A204.1 (cell line): Measurements from ENCODE around the gene NREP.

Source experiments
- FAIRE-seq: peaks from 2 replicates; lab custom pipeline; 2012; peaks lifted over from hg19 to GRCh38; lab: Jason Lieb, UNC

Gene NREP

GRCh38 chr5:111756581-111757354 lies at the start of gene NREP:
NREP (minus strand) TSS chr5:111757194; CDS start chr5:111755772, 1,422 bp downstream.
- FAIRE-seq, result no peak

DNA sequence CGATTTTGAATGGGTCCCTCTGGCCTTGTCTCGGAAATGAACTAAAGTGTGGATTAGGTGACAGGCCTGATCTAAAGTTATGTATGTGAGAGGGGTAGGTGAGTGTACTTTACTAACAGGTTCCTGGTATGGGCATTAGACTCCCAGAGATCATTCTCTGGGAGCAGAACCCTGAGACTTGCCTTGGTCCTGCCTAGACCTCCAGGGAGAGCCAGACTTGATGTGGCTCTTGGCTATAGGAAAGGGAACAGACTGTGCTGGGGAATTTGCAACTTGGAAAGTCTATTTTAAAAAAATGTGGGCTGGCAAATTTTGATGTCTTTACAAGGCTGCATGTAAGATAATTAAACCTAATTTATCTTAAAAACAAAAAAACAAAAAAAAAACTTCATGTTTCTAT lies 49.8 kb upstream of the NREP start:
- FAIRE-seq, result no peak

DNA sequence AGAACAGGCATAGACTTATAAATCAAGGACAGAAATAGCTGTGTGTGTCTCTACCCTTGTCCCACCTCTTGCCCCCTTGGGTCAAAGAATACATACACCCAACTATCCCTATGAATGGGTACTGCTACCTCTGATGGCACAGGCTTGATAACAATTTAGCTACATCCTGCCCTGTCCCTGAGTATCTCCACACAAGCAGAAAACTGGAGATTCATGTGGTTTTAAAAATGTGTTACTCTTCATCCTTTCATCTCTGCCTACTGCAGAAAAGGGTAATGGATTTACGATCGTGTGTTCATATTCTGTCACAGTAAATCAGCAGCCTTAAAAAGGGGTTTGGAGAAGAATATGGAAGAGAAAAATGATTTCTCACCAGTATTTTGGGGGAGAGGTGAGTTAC lies 49.2 kb upstream of the NREP start:
- no peak for FAIRE-seq

DNA sequence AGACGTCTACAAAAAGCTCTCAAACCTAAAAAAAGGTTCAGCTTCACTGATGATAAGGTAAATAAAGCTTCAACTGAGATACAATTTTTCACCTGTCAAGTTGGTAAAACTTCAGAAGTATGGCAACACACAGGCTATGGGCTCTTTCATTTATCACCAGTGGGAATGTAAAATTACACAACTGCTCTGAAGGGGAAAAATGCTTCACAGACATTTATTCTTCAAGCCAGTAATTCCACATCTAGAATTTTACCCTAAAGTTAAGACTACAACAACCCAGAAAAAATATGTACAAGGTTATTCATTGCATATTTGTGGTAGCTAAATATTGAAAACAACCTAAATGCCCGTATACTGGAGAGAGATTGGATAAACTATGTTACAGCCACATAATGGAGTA lies 48.1 kb upstream of the NREP start:
- FAIRE-seq, result no peak

GRCh38 chr5:111800351-111800750 lies 43.4 kb upstream of the NREP start:
- no peak for FAIRE-seq

GRCh38 chr5:111795142-111795541 lies 38.1 kb upstream of the NREP start:
- no peak for FAIRE-seq

- FAIRE-seq, result no peak
Observed at GRCh38 chr5:111792471-111793058, 35.6 kb upstream of the NREP start.

GRCh38 chr5:111790295-111790694 lies 33.3 kb upstream of the NREP start:
- FAIRE-seq, result no peak

DNA sequence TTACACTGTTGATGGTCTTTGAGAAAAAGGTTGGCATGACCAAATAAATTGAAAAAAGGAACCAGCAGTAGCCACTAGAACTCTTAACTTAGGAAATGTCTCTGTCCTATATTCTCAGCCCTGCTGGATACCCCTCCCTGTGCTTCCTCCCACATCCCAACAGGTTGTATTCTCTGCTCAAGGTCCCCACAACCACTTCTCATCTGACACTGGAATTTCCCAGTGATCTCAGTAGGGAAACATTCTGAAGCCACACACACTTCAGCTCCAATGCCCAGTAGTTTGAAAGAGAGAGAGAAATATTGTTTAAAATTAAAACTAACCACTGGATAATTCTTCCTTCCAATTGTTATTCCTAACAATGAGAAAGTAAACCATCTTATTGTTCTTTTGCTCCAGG lies 30.0 kb upstream of the NREP start:
- FAIRE-seq, result no peak

DNA sequence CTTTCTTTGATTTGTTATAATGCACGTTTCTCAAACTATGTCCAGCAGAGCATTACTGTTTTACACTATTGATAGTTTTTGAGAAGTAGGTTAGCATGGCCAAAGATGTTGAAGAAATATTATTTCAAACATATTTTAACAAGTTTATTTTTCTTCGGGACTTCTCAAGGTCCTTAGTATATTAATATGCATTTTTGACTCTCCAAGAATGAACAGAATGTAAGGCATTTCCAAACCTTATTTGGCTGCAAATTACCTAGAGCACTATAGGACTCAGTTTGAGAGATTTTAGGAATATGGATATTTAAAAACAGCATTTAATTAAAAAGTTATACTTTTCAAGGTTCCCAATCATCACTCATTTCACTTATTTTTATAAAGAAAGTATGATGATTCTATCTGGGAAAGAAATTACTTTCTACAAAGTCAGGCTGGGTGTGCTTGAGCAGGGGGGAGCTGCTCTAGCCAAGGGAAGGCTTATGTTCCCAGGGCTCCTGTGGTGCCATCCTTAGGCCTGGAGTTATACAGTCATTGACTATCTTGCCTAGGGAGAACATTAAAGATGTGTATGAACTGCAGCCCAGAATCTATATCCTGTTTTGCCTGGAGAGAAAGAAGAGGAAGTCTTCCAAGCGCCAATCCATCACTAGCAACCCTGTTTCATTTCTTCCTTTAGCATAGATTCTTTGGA lies 27.6 kb upstream of the NREP start:
- FAIRE-seq, result no peak

DNA sequence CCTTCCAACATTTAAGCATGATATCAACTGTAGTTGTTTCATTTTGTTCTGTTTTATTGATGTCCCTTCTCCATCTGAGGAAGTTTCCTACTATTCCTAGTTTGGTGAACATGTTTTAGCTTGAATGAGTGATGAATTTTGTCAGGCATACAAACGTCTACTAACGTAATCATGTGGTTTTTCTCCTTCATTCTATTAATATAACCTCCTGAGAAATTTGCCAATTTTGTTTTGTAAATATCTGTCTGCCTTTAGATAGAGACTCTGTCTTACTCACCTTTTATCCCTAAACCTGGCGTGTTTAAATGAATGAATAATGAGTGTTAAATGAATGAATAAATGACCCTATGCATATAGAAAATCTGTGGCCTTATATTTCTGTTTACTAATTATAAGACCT lies 26.5 kb upstream of the NREP start:
- no peak for FAIRE-seq

GRCh38 chr5:111782216-111782615 lies 25.2 kb upstream of the NREP start:
- FAIRE-seq, result no peak

DNA sequence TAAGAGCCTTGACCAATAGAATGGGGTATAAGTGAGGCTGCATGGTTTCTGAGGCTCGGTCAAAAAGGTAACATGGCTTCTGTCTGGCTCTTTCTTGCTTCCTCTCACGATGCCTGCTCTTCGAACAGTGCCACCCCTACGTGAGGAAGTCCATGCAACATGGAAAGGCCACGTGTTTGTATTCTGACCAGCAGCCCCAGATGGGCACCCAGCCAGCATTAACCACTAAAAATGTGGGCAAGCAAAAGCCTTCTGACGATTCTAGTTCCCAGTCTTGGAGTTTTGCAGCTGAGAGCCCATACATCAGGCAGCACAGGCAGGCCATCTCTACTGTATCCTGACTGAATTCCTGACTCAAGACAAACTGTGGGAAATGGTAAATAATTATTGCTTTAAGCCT lies 24.2 kb upstream of the NREP start:
- no peak for FAIRE-seq

DNA sequence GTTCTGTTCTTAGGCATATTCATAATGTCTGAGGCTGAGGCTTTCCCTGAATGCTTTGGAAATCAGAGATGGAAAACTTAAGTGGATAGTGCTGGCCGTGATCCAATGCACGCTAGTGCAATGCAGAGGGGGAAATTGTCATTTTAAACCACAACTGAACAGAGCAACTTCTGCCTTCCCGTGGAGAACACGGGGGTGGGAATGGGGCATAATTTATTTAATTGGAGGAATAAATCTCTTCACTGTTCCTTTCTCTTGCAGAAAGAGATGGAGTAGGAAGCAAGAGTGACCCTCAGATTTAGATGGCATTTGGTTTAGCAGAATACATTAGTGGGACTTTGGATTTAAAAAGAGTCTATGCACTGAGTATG lies 22.9 kb upstream of the NREP start:
- FAIRE-seq, result no peak

DNA sequence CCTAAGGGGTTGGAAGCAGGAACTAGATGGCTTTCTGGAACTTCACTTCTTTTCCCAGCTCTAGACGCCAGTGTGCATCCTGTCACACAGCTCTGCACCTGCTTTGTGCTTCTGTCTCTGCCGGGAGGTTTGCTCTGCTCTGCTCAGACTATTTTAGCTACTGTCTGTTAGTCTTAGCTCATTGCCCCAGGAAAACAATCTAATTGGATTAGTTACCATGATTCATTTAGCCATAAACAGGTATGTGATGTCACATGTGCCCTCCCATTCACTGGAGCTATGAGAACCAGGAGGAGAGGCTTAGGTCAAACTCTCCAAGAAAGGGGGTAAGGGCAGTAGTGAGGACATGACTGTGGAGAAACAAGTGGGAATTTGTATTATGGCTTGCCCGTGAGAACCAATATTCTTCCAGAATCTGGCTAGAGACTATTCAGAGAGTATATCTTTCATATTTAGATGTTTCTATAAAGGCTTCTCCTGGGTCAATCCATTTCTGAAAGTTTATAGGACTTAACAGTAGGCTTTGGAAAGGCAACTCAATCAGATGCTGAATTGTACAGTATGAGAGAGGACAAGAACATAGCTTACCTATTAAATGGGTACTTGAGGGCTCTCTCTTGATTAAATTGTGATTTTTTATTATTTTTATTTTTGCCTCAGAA lies 22.4 kb upstream of the NREP start:
- no peak for FAIRE-seq

DNA sequence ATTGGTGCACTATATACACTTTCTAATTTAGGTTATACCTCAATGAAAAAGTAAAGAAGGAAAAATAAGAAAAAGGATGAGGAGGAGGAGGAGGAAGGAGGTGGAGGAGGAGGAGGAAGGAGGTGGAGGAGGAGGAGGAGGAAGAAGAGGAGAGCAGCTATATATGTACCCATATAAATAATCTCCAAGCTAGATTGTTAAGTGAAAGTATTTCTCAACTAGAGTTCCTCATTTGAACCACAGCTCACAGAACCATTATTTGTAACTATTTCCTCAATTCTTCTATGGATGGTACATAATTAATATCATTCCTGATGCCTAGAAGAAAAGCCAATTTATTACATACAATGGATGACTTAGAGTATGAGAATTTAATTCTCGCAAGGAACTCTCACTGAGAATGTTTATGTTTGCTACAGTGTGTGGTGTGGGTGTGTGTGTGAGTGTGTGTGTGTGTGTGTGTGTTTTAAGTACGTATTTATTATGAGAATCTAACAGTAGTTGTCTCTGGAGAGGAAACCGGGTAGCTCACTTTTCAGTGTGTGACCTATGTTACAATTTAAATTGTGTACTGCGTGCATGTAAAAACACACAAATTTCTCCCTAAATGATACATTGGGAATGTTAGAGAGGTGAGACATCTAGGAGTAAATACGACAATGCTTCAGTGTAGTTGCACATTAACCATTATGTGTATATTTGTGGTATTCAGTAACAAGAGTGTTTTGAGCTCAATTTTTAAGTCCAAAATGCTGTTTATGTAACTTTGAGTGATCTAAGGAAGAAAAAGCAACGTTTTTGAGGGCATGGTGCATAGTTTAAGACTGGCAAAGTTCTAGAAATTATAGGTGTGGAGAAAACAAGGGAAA lies 20.2 kb upstream of the NREP start:
- no peak for FAIRE-seq

- FAIRE-seq, result no peak
Observed at GRCh38 chr5:111775224-111775623, 18.2 kb upstream of the NREP start.

- no peak for FAIRE-seq
Observed at GRCh38 chr5:111774525-111774924, 17.5 kb upstream of the NREP start.

DNA sequence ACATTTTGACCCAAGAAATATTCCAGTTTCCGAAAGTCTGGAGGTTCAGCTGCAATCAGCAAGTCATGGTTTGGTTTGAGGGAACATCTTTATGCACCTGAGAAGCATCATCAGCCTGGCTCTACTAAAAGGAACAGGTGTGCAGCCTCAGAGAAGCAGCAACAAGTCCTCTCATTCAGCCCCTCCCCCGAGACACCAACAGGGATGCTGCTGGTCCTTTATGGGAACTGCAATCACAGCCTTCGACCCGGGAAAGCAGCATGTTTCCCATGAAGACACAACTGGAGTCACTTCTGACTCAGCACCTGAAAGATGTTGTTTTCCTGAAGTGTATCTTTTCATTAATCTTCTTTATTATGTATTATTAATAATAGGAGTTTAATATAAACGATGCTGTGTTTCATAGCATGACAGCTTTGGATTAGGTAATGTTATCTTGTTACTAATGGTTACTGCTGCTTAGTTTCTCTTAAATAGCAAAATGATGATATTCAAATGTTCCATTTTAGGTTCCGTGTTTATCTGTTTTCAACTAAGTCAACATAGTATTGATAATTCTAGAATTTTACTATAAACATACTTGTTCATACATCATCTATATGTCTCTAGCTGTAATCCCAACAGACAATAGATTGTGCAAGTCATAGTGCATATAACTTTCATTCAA lies 15.6 kb upstream of the NREP start:
- FAIRE-seq, result no peak

GRCh38 chr5:111769541-111769940 lies 12.5 kb upstream of the NREP start:
- FAIRE-seq, result no peak
